GM12892 (cell line): ENCODE measurements around the gene PYGB.

Experiments
- POLR2A ChIP-seq: IDR thresholded peaks from 2 replicates; pipeline ENCODE4 v1.6.1; 2011; ENCODE audit warnings: low read depth, low read length, control low read depth
- POLR2AphosphoS5 ChIP-seq: IDR thresholded peaks from 2 replicates; pipeline ENCODE4 v1.6.1; 2011; ENCODE audit warnings: low read depth, low read length, control low read depth
- TAF1 ChIP-seq: IDR thresholded peaks from 2 replicates; pipeline ENCODE4 v1.6.1; 2011; ENCODE audit warnings: low read depth, mild to moderate bottlenecking, control low read depth, low read length, borderline replicate concordance

- no peak for TF ChIP-seq POLR2A
- no peak for TF ChIP-seq TAF1
- no peak for TF ChIP-seq POLR2AphosphoS5
These were observed 27.3 kb downstream of the PYGB start for GRCh38 chr20:25274891-25275812.
